ENCODE data around the gene PDHB. TPM values are rescaled to one million over a fixed set of nuclear protein-coding genes. Genes with fewer than 3 reads are reported as not detected.

The PDHB gene
- total and polyA plus RNA-seq, 2 donors (not counting 1 experiment from before 2014, with no cell fraction given) = 69.9 to 201 TPM

DNA sequence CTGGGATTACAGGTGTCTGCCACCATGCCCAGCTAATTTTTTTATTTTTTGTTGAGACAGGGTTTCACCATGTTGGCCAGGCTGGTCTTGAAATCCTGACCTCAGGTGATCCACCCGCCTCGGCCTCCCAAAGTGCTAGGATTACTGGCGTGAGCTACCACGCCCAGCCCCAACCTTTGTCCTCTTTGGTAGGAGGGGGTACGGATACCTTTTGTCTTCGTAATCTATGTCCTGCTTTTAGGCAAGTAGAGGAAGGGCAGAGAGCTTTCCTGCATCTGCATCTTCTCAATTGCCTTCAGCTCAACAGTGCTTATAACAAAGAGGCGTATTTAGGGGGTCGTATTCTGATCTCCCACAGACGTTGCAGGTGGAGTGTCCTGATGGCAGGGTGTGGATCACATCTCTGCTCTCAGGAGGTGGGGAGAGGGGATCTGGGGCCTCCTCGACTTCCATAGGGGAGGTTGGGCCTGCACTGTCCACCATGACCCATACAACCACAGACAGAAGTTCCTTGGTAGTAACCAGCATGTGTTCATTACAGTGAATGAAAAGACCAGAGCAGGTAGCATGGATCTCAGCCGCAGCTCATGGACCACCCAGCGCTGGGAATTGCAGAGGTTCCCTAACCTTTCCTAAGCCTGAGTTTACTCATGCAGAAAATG is 36.9 kb upstream of the PDHB start:
- no peak overlapping the region for H3K27ac ChIP-seq (ENCODE audit: insufficient read depth, low read length)
- H3K9me3 ChIP-seq (ENCODE audit: control insufficient read depth, insufficient read depth, low read depth, low read length) = no peaks in the 10 kb centered on the region
- no peaks in the 10 kb centered on the region for H3K79me2 ChIP-seq (ENCODE audit: control insufficient read depth, insufficient read depth, low read length)
- H3K36me3 ChIP-seq (ENCODE audit: control insufficient read depth, insufficient read depth, low read length) = no peaks in the 10 kb centered on the region
- H3K4me1 ChIP-seq (ENCODE audit: control insufficient read depth, extremely low read depth, insufficient read depth, low read length) = peaks cover 4% of the 10 kb centered on the region
- no peak overlapping the region for H3K4me2 ChIP-seq (ENCODE audit: extremely low read depth, insufficient read depth, low read length)
- no peak for TF ChIP-seq EZH2 (IDR thresholded peaks at IDR 0.05; ENCODE audit: low read length, missing control alignments)
- TF ChIP-seq, protein P1, sequence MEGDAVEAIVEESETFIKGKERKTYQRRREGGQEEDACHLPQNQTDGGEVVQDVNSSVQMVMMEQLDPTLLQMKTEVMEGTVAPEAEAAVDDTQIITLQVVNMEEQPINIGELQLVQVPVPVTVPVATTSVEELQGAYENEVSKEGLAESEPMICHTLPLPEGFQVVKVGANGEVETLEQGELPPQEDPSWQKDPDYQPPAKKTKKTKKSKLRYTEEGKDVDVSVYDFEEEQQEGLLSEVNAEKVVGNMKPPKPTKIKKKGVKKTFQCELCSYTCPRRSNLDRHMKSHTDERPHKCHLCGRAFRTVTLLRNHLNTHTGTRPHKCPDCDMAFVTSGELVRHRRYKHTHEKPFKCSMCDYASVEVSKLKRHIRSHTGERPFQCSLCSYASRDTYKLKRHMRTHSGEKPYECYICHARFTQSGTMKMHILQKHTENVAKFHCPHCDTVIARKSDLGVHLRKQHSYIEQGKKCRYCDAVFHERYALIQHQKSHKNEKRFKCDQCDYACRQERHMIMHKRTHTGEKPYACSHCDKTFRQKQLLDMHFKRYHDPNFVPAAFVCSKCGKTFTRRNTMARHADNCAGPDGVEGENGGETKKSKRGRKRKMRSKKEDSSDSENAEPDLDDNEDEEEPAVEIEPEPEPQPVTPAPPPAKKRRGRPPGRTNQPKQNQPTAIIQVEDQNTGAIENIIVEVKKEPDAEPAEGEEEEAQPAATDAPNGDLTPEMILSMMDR (conservative IDR thresholded peaks at IDR 0.05 in 1 of 2, IDR thresholded peaks at IDR 0.05 in 1 of 2; ENCODE audit: low read depth in 1 of 2, low read length in 2 of 2) = no peak
- no peak overlapping the region for H2AFZ ChIP-seq (ENCODE audit: low read length)
- no peak overlapping the region for H3K4me3 ChIP-seq (replicated peaks in 1 of 4; ENCODE audit: control extremely low read depth in 1 of 4, insufficient read depth in 1 of 4, low read depth in 3 of 4, low read length in 4 of 4)
- DNase-seq (ENCODE audit: low read depth in 2 of 2) = no peak
- H3K27me3 ChIP-seq (ENCODE audit: control insufficient read depth, insufficient read depth, low read length) = no peaks in the 10 kb centered on the region
- H4K20me1 ChIP-seq (ENCODE audit: control insufficient read depth, extremely low read depth, insufficient read depth, low read length) = no peaks in the 10 kb centered on the region
- H3K9ac ChIP-seq (ENCODE audit: insufficient read depth, low read length) = no peak overlapping the region

DNA sequence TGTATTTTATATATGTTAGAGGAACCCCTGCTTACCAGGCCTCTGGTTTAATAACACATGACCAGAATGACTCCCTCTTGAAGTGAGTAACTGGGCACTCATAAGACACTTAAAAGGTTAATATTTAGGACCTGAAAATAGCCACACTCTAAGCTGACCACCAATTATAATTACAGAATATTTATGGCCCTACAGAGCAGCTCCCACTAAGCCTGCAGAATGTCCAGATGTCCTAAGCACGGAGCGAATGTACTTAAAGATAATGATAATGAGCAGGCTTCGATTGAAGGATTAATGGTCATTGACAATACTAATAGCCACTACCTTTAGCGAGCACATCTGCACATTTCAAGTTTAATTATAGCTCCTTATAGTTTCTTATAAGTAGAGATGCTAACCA is 35.5 kb upstream of the PDHB start:
- no peak for TF ChIP-seq EZH2 (IDR thresholded peaks at IDR 0.05; ENCODE audit: low read length, missing control alignments)
- TF ChIP-seq, protein P1 (conservative IDR thresholded peaks at IDR 0.05 in 1 of 2, IDR thresholded peaks at IDR 0.05 in 1 of 2; ENCODE audit: low read depth in 1 of 2, low read length in 2 of 2) = no peak
- H3K4me3 ChIP-seq (replicated peaks in 1 of 4; ENCODE audit: control extremely low read depth in 1 of 4, insufficient read depth in 1 of 4, low read depth in 3 of 4, low read length in 4 of 4) = no peak overlapping the region
- H4K20me1 ChIP-seq (ENCODE audit: control insufficient read depth, extremely low read depth, insufficient read depth, low read length) = no peaks in the 10 kb centered on the region
- no peak overlapping the region for H2AFZ ChIP-seq (ENCODE audit: low read length)
- H3K4me2 ChIP-seq (ENCODE audit: extremely low read depth, insufficient read depth, low read length) = no peak overlapping the region
- no peak overlapping the region for H3K9ac ChIP-seq (ENCODE audit: insufficient read depth, low read length)
- no peak overlapping the region for H3K27ac ChIP-seq (ENCODE audit: insufficient read depth, low read length)
- no peak for DNase-seq (ENCODE audit: low read depth in 2 of 2)
- H3K27me3 ChIP-seq (ENCODE audit: control insufficient read depth, insufficient read depth, low read length) = no peaks in the 10 kb centered on the region
- no peaks in the 10 kb centered on the region for H3K36me3 ChIP-seq (ENCODE audit: control insufficient read depth, insufficient read depth, low read length)
- no peaks in the 10 kb centered on the region for H3K9me3 ChIP-seq (ENCODE audit: control insufficient read depth, insufficient read depth, low read depth, low read length)
- H3K4me1 ChIP-seq (ENCODE audit: control insufficient read depth, extremely low read depth, insufficient read depth, low read length) = peaks cover 4% of the 10 kb centered on the region
- no peaks in the 10 kb centered on the region for H3K79me2 ChIP-seq (ENCODE audit: control insufficient read depth, insufficient read depth, low read length)

DNA sequence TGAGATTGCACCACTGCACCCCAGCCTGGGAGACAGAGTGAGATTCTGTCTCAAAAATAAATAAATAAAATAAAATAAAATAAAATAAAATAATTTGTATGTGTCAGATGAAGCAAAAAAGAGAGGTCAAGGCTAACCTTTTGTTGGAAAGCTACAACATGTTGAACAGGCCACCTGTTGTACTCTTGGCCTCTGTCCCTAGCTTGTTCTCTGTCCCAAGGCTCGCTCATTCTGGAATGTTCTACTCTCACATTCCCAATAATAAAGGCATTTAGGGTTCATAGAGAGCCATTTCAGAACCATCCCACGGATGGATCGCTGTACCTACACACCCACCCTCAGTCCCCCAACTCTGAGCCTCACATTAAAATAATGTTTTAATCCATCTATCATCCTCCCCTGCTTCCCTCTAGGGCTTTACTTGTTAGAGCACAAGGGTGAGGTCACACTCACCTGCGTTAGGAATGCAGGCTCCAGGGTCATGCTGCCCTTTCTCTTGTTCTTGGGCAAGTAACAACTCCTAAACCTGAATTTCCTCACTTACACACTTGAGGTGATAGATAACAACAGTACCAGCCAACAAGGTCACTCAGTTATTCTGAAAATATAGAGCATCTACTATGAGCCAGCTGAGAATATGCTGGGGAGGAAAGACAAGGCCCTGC is 33.4 kb upstream of the PDHB start:
- H3K27me3 ChIP-seq (ENCODE audit: control insufficient read depth, insufficient read depth, low read length) = no peaks in the 10 kb centered on the region
- TF ChIP-seq, protein P1 (conservative IDR thresholded peaks at IDR 0.05 in 1 of 2, IDR thresholded peaks at IDR 0.05 in 1 of 2; ENCODE audit: low read depth in 1 of 2, low read length in 2 of 2) = no peak
- TF ChIP-seq EZH2 (IDR thresholded peaks at IDR 0.05; ENCODE audit: low read length, missing control alignments) = no peak
- H3K27ac ChIP-seq (ENCODE audit: insufficient read depth, low read length) = no peak overlapping the region
- no peaks in the 10 kb centered on the region for H3K79me2 ChIP-seq (ENCODE audit: control insufficient read depth, insufficient read depth, low read length)
- no peak for DNase-seq (ENCODE audit: low read depth in 2 of 2)
- no peak overlapping the region for H3K4me2 ChIP-seq (ENCODE audit: extremely low read depth, insufficient read depth, low read length)
- H3K9me3 ChIP-seq (ENCODE audit: control insufficient read depth, insufficient read depth, low read depth, low read length) = no peaks in the 10 kb centered on the region
- no peak overlapping the region for H3K9ac ChIP-seq (ENCODE audit: insufficient read depth, low read length)
- no peaks in the 10 kb centered on the region for H3K36me3 ChIP-seq (ENCODE audit: control insufficient read depth, insufficient read depth, low read length)
- no peaks in the 10 kb centered on the region for H4K20me1 ChIP-seq (ENCODE audit: control insufficient read depth, extremely low read depth, insufficient read depth, low read length)
- H3K4me3 ChIP-seq (replicated peaks in 1 of 4; ENCODE audit: control extremely low read depth in 1 of 4, insufficient read depth in 1 of 4, low read depth in 3 of 4, low read length in 4 of 4) = no peak overlapping the region
- no peak overlapping the region for H2AFZ ChIP-seq (ENCODE audit: low read length)
- peaks cover 9% of the 10 kb centered on the region for H3K4me1 ChIP-seq (ENCODE audit: control insufficient read depth, extremely low read depth, insufficient read depth, low read length)
